GM12801 (cell line): ENCODE measurements around the gene PLEKHG5.

Experiments
- TF ChIP-seq, protein P1 (sequence below): IDR thresholded peaks from one replicate; pipeline ENCODE4 v1.5.1; 2011; ENCODE audit warnings: control low read depth; ENCODE audit not compliant: insufficient read length; ENCODE audit errors: extremely low read depth

The PLEKHG5 gene

DNA sequence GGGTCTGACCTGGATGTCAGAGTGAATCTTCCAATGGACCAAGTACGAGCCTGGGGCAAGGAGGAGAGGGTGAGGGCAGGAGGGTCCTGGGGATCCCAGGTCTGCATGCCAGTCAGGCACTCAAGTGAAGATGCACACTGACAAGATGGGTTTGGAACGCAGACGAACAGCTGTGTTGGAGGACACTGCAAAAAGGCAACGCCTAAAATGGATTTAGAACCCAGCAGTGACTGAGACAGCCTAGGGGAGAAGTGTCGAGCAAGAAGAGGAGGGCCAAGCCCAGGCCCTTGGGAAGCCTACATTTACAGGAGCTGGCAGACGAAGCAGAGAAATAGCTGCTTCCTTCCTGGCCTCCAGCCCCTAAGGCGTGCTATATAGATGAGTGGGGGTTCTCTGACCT lies 37.0 kb upstream of the PLEKHG5 start:
- TF ChIP-seq, protein P1, sequence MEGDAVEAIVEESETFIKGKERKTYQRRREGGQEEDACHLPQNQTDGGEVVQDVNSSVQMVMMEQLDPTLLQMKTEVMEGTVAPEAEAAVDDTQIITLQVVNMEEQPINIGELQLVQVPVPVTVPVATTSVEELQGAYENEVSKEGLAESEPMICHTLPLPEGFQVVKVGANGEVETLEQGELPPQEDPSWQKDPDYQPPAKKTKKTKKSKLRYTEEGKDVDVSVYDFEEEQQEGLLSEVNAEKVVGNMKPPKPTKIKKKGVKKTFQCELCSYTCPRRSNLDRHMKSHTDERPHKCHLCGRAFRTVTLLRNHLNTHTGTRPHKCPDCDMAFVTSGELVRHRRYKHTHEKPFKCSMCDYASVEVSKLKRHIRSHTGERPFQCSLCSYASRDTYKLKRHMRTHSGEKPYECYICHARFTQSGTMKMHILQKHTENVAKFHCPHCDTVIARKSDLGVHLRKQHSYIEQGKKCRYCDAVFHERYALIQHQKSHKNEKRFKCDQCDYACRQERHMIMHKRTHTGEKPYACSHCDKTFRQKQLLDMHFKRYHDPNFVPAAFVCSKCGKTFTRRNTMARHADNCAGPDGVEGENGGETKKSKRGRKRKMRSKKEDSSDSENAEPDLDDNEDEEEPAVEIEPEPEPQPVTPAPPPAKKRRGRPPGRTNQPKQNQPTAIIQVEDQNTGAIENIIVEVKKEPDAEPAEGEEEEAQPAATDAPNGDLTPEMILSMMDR = no peak

DNA sequence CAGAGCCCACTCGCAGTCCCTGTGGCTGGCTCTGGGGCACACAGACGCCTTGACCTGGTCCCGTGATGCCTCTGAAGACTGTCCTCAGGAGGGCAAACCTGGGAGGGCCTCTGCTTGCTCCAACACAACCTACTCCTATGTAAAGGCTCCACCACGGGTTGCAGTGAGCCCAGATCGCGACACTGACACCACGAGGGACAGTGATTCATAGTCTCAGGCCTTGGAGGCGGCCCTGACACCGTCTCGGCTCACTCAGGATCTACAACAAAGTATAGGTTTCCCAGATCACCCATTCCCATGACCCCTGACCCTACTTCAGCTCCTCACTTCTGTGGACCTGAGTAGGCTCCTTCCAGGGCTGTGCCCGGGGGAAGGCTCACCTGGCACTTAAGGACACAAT lies 34.8 kb upstream of the PLEKHG5 start:
- TF ChIP-seq, protein P1 = no peak

DNA sequence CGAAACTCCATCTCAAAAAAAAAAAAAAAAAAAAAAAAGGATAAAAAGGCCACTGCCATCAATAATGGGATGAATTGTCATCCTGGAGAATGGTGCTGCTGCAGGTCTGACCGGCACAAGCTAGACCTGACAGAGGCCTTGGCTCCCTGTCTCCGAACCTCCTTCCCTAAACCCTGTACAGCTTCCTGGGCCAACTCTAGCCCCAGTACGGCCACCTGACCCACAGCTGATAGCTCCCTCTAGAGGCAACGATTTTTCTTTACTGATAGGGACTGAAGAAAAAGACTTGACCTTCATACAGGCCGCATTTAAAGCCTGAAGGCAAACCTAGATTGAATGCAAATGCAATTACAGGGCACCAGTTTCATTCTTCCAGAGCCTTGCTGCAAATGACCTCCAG lies 32.1 kb upstream of the PLEKHG5 start:
- TF ChIP-seq, protein P1 = no peak

DNA sequence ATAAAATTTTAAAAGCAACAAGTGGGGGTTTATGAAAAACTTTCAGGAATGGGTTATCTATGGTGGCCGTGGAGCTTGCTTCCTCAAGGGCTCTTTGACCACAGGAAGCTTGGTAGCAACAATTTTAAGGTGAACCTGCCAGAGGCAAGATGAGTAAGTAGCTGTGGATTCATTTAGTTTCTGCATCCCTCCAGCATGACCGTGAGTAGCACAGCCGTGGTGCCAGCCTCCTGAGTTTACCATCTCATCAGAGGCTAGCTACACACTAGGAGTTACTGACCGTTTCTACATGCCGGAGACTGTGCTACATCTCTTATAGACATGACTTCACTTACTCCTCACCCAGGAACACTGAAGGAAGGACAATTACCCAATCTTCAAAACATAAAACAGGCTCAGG lies 30.1 kb upstream of the PLEKHG5 start:
- TF ChIP-seq, protein P1 = no peak

DNA sequence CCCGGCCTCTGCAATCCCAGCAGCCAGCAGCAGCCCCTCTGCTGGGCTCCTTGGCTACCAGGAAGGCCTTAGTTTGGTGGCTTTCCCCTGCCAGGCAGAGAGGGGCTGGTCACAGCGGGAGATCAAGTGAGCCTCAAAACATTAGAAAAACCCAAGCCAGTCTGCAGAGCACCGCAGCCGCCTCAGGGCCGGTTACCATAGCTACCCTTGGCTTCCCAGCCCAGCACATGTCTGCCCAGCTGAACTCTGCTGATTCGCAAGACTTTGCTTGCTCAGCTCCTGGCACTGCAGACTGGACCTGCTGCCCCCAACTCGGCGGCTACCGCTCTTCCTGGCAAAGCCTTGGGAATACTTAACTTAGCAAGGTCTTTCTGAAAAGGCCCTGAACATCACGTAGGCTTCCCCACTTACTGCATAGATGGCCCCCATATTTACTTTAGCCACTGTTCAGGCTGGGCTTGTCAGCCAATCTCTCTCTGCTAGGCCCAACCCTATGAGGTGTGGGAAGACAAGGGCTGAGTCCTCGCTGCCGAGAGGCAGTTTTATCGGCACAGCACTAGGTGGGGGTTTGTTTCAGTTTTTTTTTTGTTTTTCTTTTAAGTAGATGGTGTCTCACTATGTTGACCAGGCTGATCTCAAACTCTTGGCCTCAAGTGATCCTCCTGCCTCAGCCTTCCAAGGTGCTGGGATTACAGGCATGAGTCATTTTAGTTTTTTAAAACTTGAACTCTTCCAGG lies 28.6 kb upstream of the PLEKHG5 start:
- TF ChIP-seq, protein P1 = no peak

DNA sequence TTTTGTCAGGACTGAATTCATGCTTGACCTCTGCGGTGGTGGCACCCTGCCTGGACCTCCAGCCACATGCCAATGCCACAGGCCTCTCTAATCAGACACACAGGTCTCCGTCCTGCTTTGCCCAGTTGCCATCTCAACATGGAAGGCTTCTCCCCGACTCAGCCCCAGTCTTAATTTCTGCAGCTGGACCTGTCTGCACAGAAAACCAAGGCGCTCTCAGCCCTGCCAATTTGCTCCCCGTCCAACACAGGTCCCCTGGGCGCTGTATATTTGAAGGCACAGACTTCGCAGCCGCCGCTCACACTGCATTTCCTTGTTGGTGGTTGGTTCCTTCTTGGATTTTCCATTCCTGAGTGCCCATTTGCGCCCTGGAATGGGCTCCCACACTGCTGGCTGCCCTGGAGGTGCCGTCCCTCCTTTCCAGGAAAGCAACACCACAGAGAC lies 28.0 kb upstream of the PLEKHG5 start:
- TF ChIP-seq, protein P1 = no peak

DNA sequence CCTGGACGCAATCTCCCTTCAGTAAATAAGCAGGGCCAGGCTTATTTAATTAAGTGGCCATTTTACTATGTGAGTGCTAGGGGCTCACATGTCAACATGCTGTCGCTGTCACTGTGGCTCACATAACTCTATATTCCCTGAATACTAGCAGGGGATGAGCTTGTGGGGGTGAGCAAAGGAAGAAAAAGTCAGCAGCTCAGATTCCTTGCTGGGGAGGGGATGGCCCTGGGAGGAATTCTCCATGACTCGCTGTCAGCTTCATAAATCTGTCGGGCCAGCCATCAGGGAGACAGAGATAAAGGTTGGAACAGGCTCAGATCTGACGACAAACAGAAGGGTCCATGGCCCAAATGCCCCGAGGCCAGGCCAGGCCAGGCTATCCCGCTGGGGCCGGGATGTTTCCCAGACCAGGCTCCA lies 26.0 kb upstream of the PLEKHG5 start:
- TF ChIP-seq, protein P1 = no peak
